UCSD-AML1 (cell line): Measurements from ENCODE around the gene BCL11B.

Experiments
- DNase-seq: peaks from one replicate; lab custom pipeline; 2025; ENCODE audit not compliant: unreplicated experiment; lab: John Stamatoyannopoulos, UW

Gene BCL11B

GRCh38 chr14:99168330-99168729 is 103.7 kb downstream of the BCL11B start:
- no peak for DNase-seq

GRCh38 chr14:99166506-99166905 is 105.5 kb downstream of the BCL11B start:
- DNase-seq: no peak

- DNase-seq: no peak
Measured at GRCh38 chr14:99164712-99165111, 107.3 kb downstream of the BCL11B start.

- no peak for DNase-seq
Measured at GRCh38 chr14:99163446-99163845, 108.6 kb downstream of the BCL11B start.

- DNase-seq: no peak
Measured at GRCh38 chr14:99159341-99160340, 112.4 kb downstream of the BCL11B start.

- no peak for DNase-seq
Measured at GRCh38 chr14:99158646-99159165, 113.3 kb downstream of the BCL11B start.

- no peak for DNase-seq
Measured at GRCh38 chr14:99158150-99158549, 113.8 kb downstream of the BCL11B start.

- DNase-seq: no peak
Measured at GRCh38 chr14:99157676-99158075, 114.3 kb downstream of the BCL11B start.

- no peak for DNase-seq
Measured at GRCh38 chr14:99157246-99157645, 114.8 kb downstream of the BCL11B start.

GRCh38 chr14:99156814-99157213 is 115.2 kb downstream of the BCL11B start:
- DNase-seq: no peak

- DNase-seq: no peak
Measured at GRCh38 chr14:99156090-99156425, 115.9 kb downstream of the BCL11B start.

GRCh38 chr14:99155173-99156089 is 116.6 kb downstream of the BCL11B start:
- DNase-seq: no peak

GRCh38 chr14:99150236-99150635 is 121.8 kb downstream of the BCL11B start:
- DNase-seq: no peak

GRCh38 chr14:99148861-99149610 is 123.0 kb downstream of the BCL11B start:
- no peak for DNase-seq

GRCh38 chr14:99148131-99148530 is 123.9 kb downstream of the BCL11B start:
- no peak for DNase-seq

GRCh38 chr14:99147366-99147740 is 124.6 kb downstream of the BCL11B start:
- DNase-seq: no peak

GRCh38 chr14:99146616-99147365 is 125.2 kb downstream of the BCL11B start:
- no peak for DNase-seq

GRCh38 chr14:99145307-99145706 is 126.7 kb downstream of the BCL11B start:
- no peak for DNase-seq

GRCh38 chr14:99143793-99144192 is 128.2 kb downstream of the BCL11B start:
- DNase-seq: no peak

GRCh38 chr14:99143126-99143525 is 128.9 kb downstream of the BCL11B start:
- DNase-seq: no peak
